K562 (cell line): ENCODE data around the gene ANKRD34A. TPM values are rescaled to one million over a fixed set of nuclear protein-coding genes. Genes with fewer than 3 reads are reported as not detected.

Experiments used
- BRD9 ChIP-seq: fragments of 450-650 bp; IDR thresholded peaks from 2 replicates; pipeline ENCODE4 v1.6.1; 2018; ENCODE audit warnings: low read depth; ENCODE audit not compliant: partially characterized antibody
- COPS2 ChIP-seq: fragments of 450-650 bp; conservative IDR thresholded peaks from 2 replicates; pipeline ENCODE4 v1.6.1; 2016; ENCODE audit warnings: mild to moderate bottlenecking, moderate library complexity
- E2F1 ChIP-seq: sonication (generic); formaldehyde crosslinking; IDR thresholded peaks from 2 replicates; pipeline ENCODE4 v1.8.1; 2023; ENCODE audit warnings: mild to moderate bottlenecking, missing genetic modification reagents, moderate library complexity
- ERF ChIP-seq: fragments of 450-650 bp; formaldehyde crosslinking; IDR thresholded peaks from 2 replicates; pipeline ENCODE4 v1.4.0; 2020; ENCODE audit warnings: mild to moderate bottlenecking, mixed read lengths
- ETS1 ChIP-seq: conservative IDR thresholded peaks from 2 replicates; pipeline ENCODE4 v1.6.1; 2011; ENCODE audit warnings: low read depth, mild to moderate bottlenecking, low read length; ENCODE audit not compliant: control insufficient read depth
- GABPB2 ChIP-seq: fragments of 250-450 bp; sonication (Bioruptor Pico); conservative IDR thresholded peaks from 2 replicates; pipeline ENCODE4 v1.5.1; 2021; ENCODE audit warnings: mild to moderate bottlenecking
- GATAD2B ChIP-seq: fragments of 450-650 bp; IDR thresholded peaks from 2 replicates; pipeline ENCODE4 v1.6.1; 2017; ENCODE audit warnings: mild to moderate bottlenecking, borderline replicate concordance
- GTF2F1 ChIP-seq: IDR thresholded peaks from 2 replicates; pipeline ENCODE4 v1.6.1; 2011; ENCODE audit warnings: low read depth, low read length, improper control_type of control experiment
- JUN ChIP-seq, 2 experiments: sonication (generic) in 1 of 2; formaldehyde crosslinking in 1 of 2; IDR thresholded peaks; 2 replicates each; pipeline versions ENCODE4 v1.6.1 to v1.8.0; 2012 to 2022; ENCODE audit warnings: borderline replicate concordance in 2 of 2, mild to moderate bottlenecking in 2 of 2, improper control_type of control experiment in 1 of 2, low read depth in 1 of 2, low read length in 1 of 2, missing genetic modification reagents in 1 of 2
- JUND ChIP-seq, 2 experiments: IDR thresholded peaks; 2 replicates in 1 of 2; 3 replicates in 1 of 2; pipeline ENCODE4 v1.6.1; 2011; ENCODE audit warnings: borderline replicate concordance in 2 of 2, low read depth in 2 of 2, low read length in 2 of 2, improper control_type of control experiment in 1 of 2, missing biosample characterization in 1 of 2, missing genetic modification characterization in 1 of 2, missing genetic modification reagents in 1 of 2
- LCOR ChIP-seq: sonication (generic); formaldehyde crosslinking; IDR thresholded peaks from 2 replicates; pipeline ENCODE4 v1.8.0; 2022; ENCODE audit warnings: mild to moderate bottlenecking, missing genetic modification reagents
- MTA2 ChIP-seq: fragments of 450-650 bp; IDR thresholded peaks from 2 replicates; pipeline ENCODE4 v1.6.1; 2016; ENCODE audit warnings: low read depth
- NFRKB ChIP-seq: fragments of 450-650 bp; IDR thresholded peaks from 2 replicates; pipeline ENCODE4 v1.6.1; 2016; ENCODE audit warnings: low read depth
- NR2C1 ChIP-seq, 2 experiments: fragments of 450-650 bp; IDR thresholded peaks; 2 replicates each; pipeline ENCODE4 v1.6.1; 2017; ENCODE audit warnings: mild to moderate bottlenecking in 2 of 2, antibody characterized with exemption in 1 of 2, inconsistent platforms in 1 of 2, missing compliant biosample characterization in 1 of 2, missing genetic modification characterization in 1 of 2
- SREBF1 ChIP-seq: fragments of 150-350 bp; IDR thresholded peaks from 2 replicates; pipeline ENCODE4 v1.6.1; 2014; ENCODE audit warnings: antibody characterized with exemption, low read depth, low read length, borderline replicate concordance
- STAG1 ChIP-seq: sonication (generic); formaldehyde crosslinking; IDR thresholded peaks from 2 replicates; pipeline ENCODE4 v1.5.0; 2020; ENCODE audit warnings: missing genetic modification reagents, borderline replicate concordance
- SUPT5H ChIP-seq: fragments of 450-650 bp; IDR thresholded peaks from 2 replicates; pipeline ENCODE4 v1.6.1; 2016
- TFAM ChIP-seq: fragments of 250-450 bp; sonication (Bioruptor Pico); conservative IDR thresholded peaks from 2 replicates; pipeline ENCODE4 v1.5.0; 2021; ENCODE audit warnings: mild to moderate bottlenecking, moderate library complexity
- THAP7 ChIP-seq: fragments of 250-450 bp; sonication (Bioruptor Pico); IDR thresholded peaks from 2 replicates; pipeline ENCODE4 v1.5.0; 2021
- ZEB2 ChIP-seq: fragments of 450-650 bp; IDR thresholded peaks from 2 replicates; pipeline ENCODE4 v1.6.1; 2016
- ZFP91 ChIP-seq: sonication (generic); formaldehyde crosslinking; IDR thresholded peaks from 2 replicates; pipeline ENCODE4 v1.8.0; 2022; ENCODE audit warnings: mild to moderate bottlenecking, missing genetic modification reagents
- ZKSCAN8 ChIP-seq: fragments of 200-800 bp; sonication (Bioruptor generic); IDR thresholded peaks from 2 replicates; pipeline ENCODE4 v1.6.1; 2016; ENCODE audit warnings: missing genetic modification characterization, missing compliant biosample characterization
- ZNF121 ChIP-seq: sonication (generic); formaldehyde crosslinking; conservative IDR thresholded peaks from 2 replicates; pipeline ENCODE4 v1.8.0; 2022; ENCODE audit warnings: missing genetic modification reagents
- ZNF764 ChIP-seq: fragments of 250-450 bp; sonication (Bioruptor Pico); IDR thresholded peaks from 2 replicates; pipeline ENCODE4 v1.4.0; 2020; ENCODE audit warnings: low read depth, mild to moderate bottlenecking, moderate library complexity
- polyA plus RNA-seq, 8 experiments: library from polyadenylated mRNA; depleted of rRNA in 4 of 8; stranded (reverse) in 5 of 8; unstranded in 3 of 8; fragments of >200 nt; fragmentation: Nextera tagmentation in 2 of 8; fragmentation: Illumina TruSeq in 1 of 8; extraction: Ambion mirVana in 2 of 8; extraction: Trizol in 1 of 8; gene quantifications; 2 replicates each; pipeline versions ENCODE4 v1.2.1 to v1.2.3, GENCODE V29; 2011 to 2014; ENCODE audit warnings: inconsistent platforms in 1 of 8, missing spikeins in 1 of 8
- total RNA-seq, 7 experiments: library from RNA; depleted of rRNA in 6 of 7; stranded (reverse); fragments of >200 nt in 6 of 7; fragmentation: Illumina TruSeq in 2 of 7; extraction: Trizol in 2 of 7; gene quantifications; 2 replicates each; pipeline versions ENCODE4 v1.2.1 to v1.2.3, GENCODE V29; 2011 to 2021; ENCODE audit warnings: low replicate concordance in 1 of 7

ANKRD34A gene
- total and polyA plus RNA-seq, 9 of the 15 experiments (the other 6 are each of a cell fraction or from before 2014, with no cell fraction given): 0.06 to 1.6 (median 0.43) TPM

GRCh38 chr1:145964328-145965118 is at the start of gene ANKRD34A, which contains the start of gene POLR3GL (continued):
- TF ChIP-seq E2F1 (CRISPR knock-in tag): no peak; the same call in 1 of the 2 replicates
- no peak; the same call in 1 of the 2 replicates for TF ChIP-seq GABPB2
- TF ChIP-seq ZNF121 (CRISPR knock-in tag): no peak
- TF ChIP-seq BRD9: peak; percentile 27
- TF ChIP-seq NFRKB: peak; percentile 40; the same call in 1 of the 2 replicates
- TF ChIP-seq ZFP91 (CRISPR knock-in tag): no peak
- no peak for TF ChIP-seq ZNF764 (CRISPR knock-in tag)
- TF ChIP-seq GATAD2B: no peak
- no peak for TF ChIP-seq ZEB2
- TF ChIP-seq GTF2F1: peak; percentile 79
- TF ChIP-seq TFAM: no peak
- TF ChIP-seq ERF (CRISPR knock-in tag): no peak
- TF ChIP-seq JUND (IDR thresholded peaks at IDR 0.05; ENCODE audit: borderline replicate concordance, low read depth, low read length): no peak; the same call in none of the 2 replicates
- TF ChIP-seq JUND (tag; IDR thresholded peaks at IDR 0.05; ENCODE audit: borderline replicate concordance, low read depth, low read length): no peak
- TF ChIP-seq LCOR (CRISPR knock-in tag): no peak
- TF ChIP-seq THAP7 (CRISPR knock-in tag): no peak
- TF ChIP-seq ETS1: no peak
- TF ChIP-seq COPS2: no peak
- no peak for TF ChIP-seq SREBF1
- TF ChIP-seq ZKSCAN8: no peak
- no peak for TF ChIP-seq MTA2
- TF ChIP-seq STAG1: no peak
- TF ChIP-seq JUN (IDR thresholded peaks at IDR 0.05; ENCODE audit: borderline replicate concordance, low read depth, low read length): peak; percentile 20; the same call in 1 of the 2 replicates
- no peak for TF ChIP-seq JUN (CRISPR knock-in tag; IDR thresholded peaks at IDR 0.05; ENCODE audit: borderline replicate concordance)
- TF ChIP-seq NR2C1 (IDR thresholded peaks at IDR 0.05): no peak
- peak; percentile 61 for TF ChIP-seq NR2C1 (tag; IDR thresholded peaks at IDR 0.05)
- peak; percentile 94 for TF ChIP-seq SUPT5H
